Measurements from ENCODE around the gene TBCA. TPM values are rescaled to one million over a fixed set of nuclear protein-coding genes. Genes with fewer than 3 reads are reported as not detected.

The TBCA gene, protein sequence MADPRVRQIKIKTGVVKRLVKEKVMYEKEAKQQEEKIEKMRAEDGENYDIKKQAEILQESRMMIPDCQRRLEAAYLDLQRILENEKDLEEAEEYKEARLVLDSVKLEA
- total RNA-seq (2021; ENCODE audit: unreplicated experiment), result 317 TPM
- polyA plus RNA-seq (2012), result 93.0 and 163 TPM in 2 replicates
- Bru-seq, nascent RNA, result percentile 83 among the genes with signal in this experiment
- BruChase-seq, experiment 1, labeled RNA remaining after a 6-hour chase, result percentile 69 among the genes with signal in this experiment
- percentile 68 among the genes with signal in this experiment for BruChase-seq, experiment 2, labeled RNA remaining after a 2-hour chase
- long read RNA-seq, transcript TBCA-202 (4 exons, 683 nt), result major isoform, 77 of 188 reads
- long read RNA-seq, partial matches to known transcripts, result 9 of 188 reads
- long read RNA-seq, other reads (novel, unspliced or antisense), result 97 of 188 reads

DNA sequence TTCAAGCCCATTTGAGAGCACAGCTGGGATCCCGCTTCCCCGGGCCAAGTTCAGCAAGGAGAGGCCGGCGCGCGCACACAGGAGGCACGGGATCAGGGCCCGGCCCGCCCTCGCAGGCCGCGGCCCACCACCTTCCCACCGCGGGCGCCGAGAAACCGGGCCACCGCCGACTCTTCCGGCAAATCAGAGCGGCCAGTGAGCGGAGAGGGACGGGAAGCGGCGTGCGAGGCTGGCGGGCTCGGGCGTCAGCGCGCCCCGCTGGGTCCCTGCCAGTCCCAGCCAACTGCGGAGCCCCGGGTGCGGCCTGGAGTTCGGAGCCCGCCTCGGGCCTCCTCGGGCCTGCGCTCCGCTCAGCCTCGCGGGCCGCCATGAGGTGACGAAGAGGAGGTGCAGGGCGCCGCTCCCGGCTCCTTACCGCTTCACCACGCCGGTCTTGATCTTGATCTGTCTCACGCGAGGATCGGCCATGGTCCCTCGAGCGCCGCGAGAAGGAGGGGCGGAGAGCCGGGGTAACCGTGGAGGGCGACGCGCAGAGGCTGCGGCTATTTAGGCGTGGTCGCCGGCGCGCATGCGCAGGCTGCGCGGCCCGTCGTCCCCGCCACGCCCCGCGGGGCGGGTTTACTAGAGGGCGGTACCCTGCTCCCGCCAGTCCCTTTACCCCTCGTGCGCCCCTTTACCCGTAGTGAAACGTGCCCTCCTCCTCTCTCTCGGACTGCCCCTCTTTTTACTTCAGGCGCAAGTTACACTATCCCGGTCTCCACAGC, at the start of gene TBCA:
TBCA (minus strand) TSS at position 550 of the 764 bp plus-strand sequence; CDS start at position 468, 82 bp downstream.
- intact Hi-C loops (cut with micrococcal nuclease), result no loop called here
- H3K79me2 ChIP-seq (ENCODE audit: insufficient read depth, low read length), result peaks cover 51% of the 10 kb centered on the region
- peaks cover 7 to 36% of the 10 kb centered on the region in 2 experiments for H3K4me1 ChIP-seq (ENCODE audit: control insufficient read depth in 1 of 2, insufficient read depth in 2 of 2, low read length in 2 of 2)

DNA sequence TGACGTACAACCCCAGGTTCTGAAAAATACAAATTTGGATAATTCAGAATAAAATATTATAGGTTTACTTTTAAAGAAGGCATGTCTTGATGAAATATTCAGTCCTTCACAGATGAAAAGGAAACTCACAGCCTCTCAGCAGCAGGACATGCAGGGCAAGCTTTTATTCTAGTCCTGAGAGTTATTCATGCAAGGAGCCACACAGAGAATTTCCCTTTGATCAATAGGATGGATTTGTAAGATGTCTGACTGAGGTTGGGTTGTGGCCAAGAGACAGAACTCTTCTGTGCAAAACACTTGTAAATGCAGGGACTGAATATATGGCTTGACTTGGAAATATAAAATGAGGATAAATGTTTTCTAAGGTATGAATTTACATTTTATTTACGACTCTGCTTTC, 48.8 kb upstream of the TBCA start:
- no peak overlapping the region for H2AFZ ChIP-seq (ENCODE audit: low read depth, low read length, poor library complexity, severe bottlenecking)
- H3K9me2 ChIP-seq (ENCODE audit: insufficient read depth), result no peaks in the 10 kb centered on the region
- ChIA-PET POLR2A (no interaction called here), CTCF (no interaction called here), RAD21 (ENCODE audit: low non-redundant PET in 1 of 2, low total read pairs in 2 of 2, uncharacterized antibody in 2 of 2, unreplicated experiment in 2 of 2) (no interaction called here)
- H3K4me1 ChIP-seq (ENCODE audit: control insufficient read depth in 1 of 2, insufficient read depth in 2 of 2, low read length in 2 of 2), result no peaks in the 10 kb centered on the region
- no TSS peak for BruUV-seq (replicated peaks)
- DNase-seq (ENCODE audit: low read depth, low spot score) (no peak), ATAC-seq (no peak)
- no peaks in the 10 kb centered on the region for H3K27me3 ChIP-seq (ENCODE audit: insufficient read depth, low read length)
- H3K9me3 ChIP-seq (ENCODE audit: control insufficient read depth in 1 of 2, insufficient read depth in 1 of 2, low read depth in 1 of 2, low read length in 2 of 2), result no peaks in the 10 kb centered on the region
- H3K4me3 ChIP-seq (replicated peaks in 1 of 2; ENCODE audit: low read depth in 1 of 2, low read length in 2 of 2), result no peak overlapping the region
- no peak overlapping the region for H3K4me2 ChIP-seq (ENCODE audit: low read length)
- intact Hi-C loops (cut with micrococcal nuclease), result no loop called here
- H4K20me1 ChIP-seq (ENCODE audit: insufficient read depth), result no peaks in the 10 kb centered on the region
- no peaks in the 10 kb centered on the region for H3K36me3 ChIP-seq (ENCODE audit: control insufficient read depth in 1 of 2, insufficient read depth in 2 of 2, low read length in 2 of 2)
- no peaks in the 10 kb centered on the region for H3K79me2 ChIP-seq (ENCODE audit: insufficient read depth, low read length)
- H3K27ac ChIP-seq (ENCODE audit: low read depth, low read length), result no peak overlapping the region
- no peak overlapping the region for H3K9ac ChIP-seq (ENCODE audit: low read length)
- no peak for TF ChIP-seq CEBPB (IDR thresholded peaks at IDR 0.05; ENCODE audit: low read depth)
- TF ChIP-seq TCF7L2 (IDR thresholded peaks at IDR 0.05; ENCODE audit: borderline replicate concordance, extremely low read depth, insufficient read depth, insufficient read length), result no peak
- TF ChIP-seq, protein P1, sequence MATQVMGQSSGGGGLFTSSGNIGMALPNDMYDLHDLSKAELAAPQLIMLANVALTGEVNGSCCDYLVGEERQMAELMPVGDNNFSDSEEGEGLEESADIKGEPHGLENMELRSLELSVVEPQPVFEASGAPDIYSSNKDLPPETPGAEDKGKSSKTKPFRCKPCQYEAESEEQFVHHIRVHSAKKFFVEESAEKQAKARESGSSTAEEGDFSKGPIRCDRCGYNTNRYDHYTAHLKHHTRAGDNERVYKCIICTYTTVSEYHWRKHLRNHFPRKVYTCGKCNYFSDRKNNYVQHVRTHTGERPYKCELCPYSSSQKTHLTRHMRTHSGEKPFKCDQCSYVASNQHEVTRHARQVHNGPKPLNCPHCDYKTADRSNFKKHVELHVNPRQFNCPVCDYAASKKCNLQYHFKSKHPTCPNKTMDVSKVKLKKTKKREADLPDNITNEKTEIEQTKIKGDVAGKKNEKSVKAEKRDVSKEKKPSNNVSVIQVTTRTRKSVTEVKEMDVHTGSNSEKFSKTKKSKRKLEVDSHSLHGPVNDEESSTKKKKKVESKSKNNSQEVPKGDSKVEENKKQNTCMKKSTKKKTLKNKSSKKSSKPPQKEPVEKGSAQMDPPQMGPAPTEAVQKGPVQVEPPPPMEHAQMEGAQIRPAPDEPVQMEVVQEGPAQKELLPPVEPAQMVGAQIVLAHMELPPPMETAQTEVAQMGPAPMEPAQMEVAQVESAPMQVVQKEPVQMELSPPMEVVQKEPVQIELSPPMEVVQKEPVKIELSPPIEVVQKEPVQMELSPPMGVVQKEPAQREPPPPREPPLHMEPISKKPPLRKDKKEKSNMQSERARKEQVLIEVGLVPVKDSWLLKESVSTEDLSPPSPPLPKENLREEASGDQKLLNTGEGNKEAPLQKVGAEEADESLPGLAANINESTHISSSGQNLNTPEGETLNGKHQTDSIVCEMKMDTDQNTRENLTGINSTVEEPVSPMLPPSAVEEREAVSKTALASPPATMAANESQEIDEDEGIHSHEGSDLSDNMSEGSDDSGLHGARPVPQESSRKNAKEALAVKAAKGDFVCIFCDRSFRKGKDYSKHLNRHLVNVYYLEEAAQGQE (IDR thresholded peaks at IDR 0.05; ENCODE audit: low read depth), result no peak
- no peak for TF ChIP-seq ELF1 (IDR thresholded peaks at IDR 0.05; ENCODE audit: borderline replicate concordance, low read depth)
- TF ChIP-seq, protein P2, sequence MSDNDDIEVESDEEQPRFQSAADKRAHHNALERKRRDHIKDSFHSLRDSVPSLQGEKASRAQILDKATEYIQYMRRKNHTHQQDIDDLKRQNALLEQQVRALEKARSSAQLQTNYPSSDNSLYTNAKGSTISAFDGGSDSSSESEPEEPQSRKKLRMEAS (IDR thresholded peaks at IDR 0.05), result no peak
- TF ChIP-seq YY1 (IDR thresholded peaks at IDR 0.05; ENCODE audit: extremely low read depth, insufficient replicate concordance, low read depth, low read length), result no peak
- no peak for TF ChIP-seq RAD21 (IDR thresholded peaks at IDR 0.05; ENCODE audit: low read depth)
- no peak for TF ChIP-seq POLR2A (IDR thresholded peaks at IDR 0.05; ENCODE audit: borderline replicate concordance, extremely low read depth, insufficient read depth, insufficient read length)
- TF ChIP-seq EGR1 (IDR thresholded peaks at IDR 0.05; ENCODE audit: low read depth), result no peak
- no peak for TF ChIP-seq SRF (IDR thresholded peaks at IDR 0.05; ENCODE audit: low read depth)
- TF ChIP-seq FOSL1 (IDR thresholded peaks at IDR 0.05; ENCODE audit: low read depth), result no peak

More for the DNA sequence above, at the start of gene TBCA:
- CTCF ChIA-PET, result no interaction called here
- Histone ChIP-seq H3K9me3 (ENCODE audit: control insufficient read depth in 1 of 2, insufficient read depth in 1 of 2, low read depth in 1 of 2, low read length in 2 of 2) (no peaks in the 10 kb centered on the region), H3K27me3 (ENCODE audit: insufficient read depth, low read length) (no peaks in the 10 kb centered on the region), H3K4me2 (ENCODE audit: low read length) (peak within 1 kb of the TSS; percentile 95), H3K27ac (ENCODE audit: low read depth, low read length) (peak within 1 kb of the TSS; percentile 88), H3K36me3 (ENCODE audit: control insufficient read depth in 1 of 2, insufficient read depth in 2 of 2, low read length in 2 of 2) (peaks cover 4 to 13% of the 10 kb centered on the region in 2 experiments; a peak in 3 of 4 replicates), H3K4me3 (replicated peaks in 1 of 2; ENCODE audit: low read depth in 1 of 2, low read length in 2 of 2) (peak within 1 kb of the TSS; percentile 77), H2AFZ (ENCODE audit: low read depth, low read length, poor library complexity, severe bottlenecking) (peak within 1 kb of the TSS; percentile 95), H3K9me2 (ENCODE audit: insufficient read depth) (no peaks in the 10 kb centered on the region), H4K20me1 (ENCODE audit: insufficient read depth) (peaks cover 9% of the 10 kb centered on the region; the same call in 1 of the 2 replicates), H3K9ac (ENCODE audit: low read length) (peak within 1 kb of the TSS; percentile 92)
- POLR2A ChIA-PET, result no interaction called here
- DNase-seq (ENCODE audit: low read depth, low spot score) (peak; percentile 83), ATAC-seq (peak; percentile 95)
- RAD21 ChIA-PET (ENCODE audit: low non-redundant PET in 1 of 2, low total read pairs in 2 of 2, uncharacterized antibody in 2 of 2, unreplicated experiment in 2 of 2), result no interaction called here
- no TSS peak for BruUV-seq (replicated peaks)
- peak; percentile 100 for TF ChIP-seq ZFX (IDR thresholded peaks at IDR 0.05)
- TF ChIP-seq POLR2AphosphoS5 (IDR thresholded peaks at IDR 0.05; ENCODE audit: low read depth, low read length), result peak; percentile 92
- no peak for TF ChIP-seq ELF1 (IDR thresholded peaks at IDR 0.05; ENCODE audit: borderline replicate concordance, low read depth)
- TF ChIP-seq YY1 (IDR thresholded peaks at IDR 0.05; ENCODE audit: extremely low read depth, insufficient replicate concordance, low read depth, low read length), result peak; percentile 37
- TF ChIP-seq, protein P2 (IDR thresholded peaks at IDR 0.05), result peak; percentile 78
- no peak for TF ChIP-seq EGR1 (IDR thresholded peaks at IDR 0.05; ENCODE audit: low read depth)

All from HCT116 (cell line).